Fibroblast of lung (primary cell): ENCODE data around the gene MAPK13. TPM values are rescaled to one million over a fixed set of nuclear protein-coding genes. Genes with fewer than 3 reads are reported as not detected.

Experiments
- DNase-seq, 2 donors: peaks; one replicate each; pipeline versions ENCODE4 v3.0.0 to v3.0.0-alpha.2; 2010; ENCODE audit warnings: low read depth in 2 of 2
- H2AFZ ChIP-seq: 2 replicates; pipeline ENCODE4 v1.5.1; 2012; ENCODE audit warnings: low read length, control low read depth, inconsistent platforms
- H3K27ac ChIP-seq: 2 replicates; pipeline ENCODE4 v1.5.1; 2011; ENCODE audit warnings: low read length, control low read depth; ENCODE audit not compliant: insufficient read depth
- H3K27me3 ChIP-seq: 2 replicates; pipeline ENCODE4 v1.5.1; 2011; ENCODE audit warnings: mild to moderate bottlenecking, low read length; ENCODE audit not compliant: control insufficient read depth, insufficient read depth
- H3K36me3 ChIP-seq: 2 replicates; pipeline ENCODE4 v1.5.1; 2011; ENCODE audit warnings: low read length; ENCODE audit not compliant: control insufficient read depth, insufficient read depth
- H3K4me1 ChIP-seq: 2 replicates; pipeline ENCODE4 v1.5.1; 2011; ENCODE audit warnings: low read length; ENCODE audit not compliant: control insufficient read depth, insufficient read depth; ENCODE audit errors: extremely low read depth
- H3K4me2 ChIP-seq: 2 replicates; pipeline ENCODE4 v1.5.1; 2011; ENCODE audit warnings: low read length, control low read depth; ENCODE audit not compliant: insufficient read depth; ENCODE audit errors: extremely low read depth
- H3K4me3 ChIP-seq, 4 experiments: fragments of 200-600 bp in 1 of 4; sonication (generic) in 1 of 4; replicated peaks in 1 of 4; 2 replicates each; pipeline ENCODE4 v1.5.1; 2011 to 2016; ENCODE audit warnings: low read length in 4 of 4, low read depth in 3 of 4, mild to moderate bottlenecking in 3 of 4, control low read depth in 2 of 4, inconsistent platforms in 1 of 4, mixed read lengths in 1 of 4; ENCODE audit not compliant: insufficient read depth in 1 of 4; ENCODE audit errors: control extremely low read depth in 1 of 4
- H3K79me2 ChIP-seq: 2 replicates; pipeline ENCODE4 v1.5.1; 2012; ENCODE audit warnings: mild to moderate bottlenecking, low read length, inconsistent platforms; ENCODE audit not compliant: control insufficient read depth, insufficient read depth
- H3K9ac ChIP-seq: 2 replicates; pipeline ENCODE4 v1.5.1; 2011; ENCODE audit warnings: mild to moderate bottlenecking, low read length, control low read depth; ENCODE audit not compliant: insufficient read depth
- H3K9me3 ChIP-seq: 2 replicates; pipeline ENCODE4 v1.5.1; 2012; ENCODE audit warnings: low read depth, low read length; ENCODE audit not compliant: control insufficient read depth, insufficient read depth
- H4K20me1 ChIP-seq: 2 replicates; pipeline ENCODE4 v1.5.1; 2011; ENCODE audit warnings: low read length; ENCODE audit not compliant: control insufficient read depth, insufficient read depth; ENCODE audit errors: extremely low read depth
- EZH2 ChIP-seq: IDR thresholded peaks from 2 replicates; pipeline ENCODE4 v1.5.1; 2012; ENCODE audit warnings: low read length, control low read depth, mild to moderate bottlenecking; ENCODE audit errors: missing control alignments
- polyA plus RNA-seq, 2 donors: library from polyadenylated mRNA; depleted of rRNA in 1 of 2; stranded (reverse) in 1 of 2; unstranded in 1 of 2; fragments of >200 nt; gene quantifications; 2 replicates each; pipeline ENCODE4 v1.2.1, GENCODE V29; 2011 to 2012; ENCODE audit warnings: missing spikeins in 1 of 2
- total RNA-seq: library from RNA; depleted of rRNA; stranded (reverse); fragments of >200 nt; gene quantifications from 2 replicates; pipeline ENCODE4 v1.2.1, GENCODE V29; 2014
- TF ChIP-seq, protein P1 (sequence below), 2 donors: IDR thresholded peaks in 1 of 2; conservative IDR thresholded peaks in 1 of 2; 1 replicate in 1 of 2; 2 replicates in 1 of 2; pipeline ENCODE4 v1.5.1; 2011 to 2012; ENCODE audit warnings: low read length in 2 of 2, control low read depth in 1 of 2, inconsistent platforms in 1 of 2, low read depth in 1 of 2, mild to moderate bottlenecking in 1 of 2

MAPK13 gene
- total and polyA plus RNA-seq, 2 donors (not counting 1 experiment from before 2014, with no cell fraction given), result 3.0 to 7.6 TPM

- Histone ChIP-seq H3K4me3 (peak overlapping the region in 1 of 4 experiments; percentile 5), H3K9ac (no peak overlapping the region), H3K27me3 (no peaks in the 10 kb centered on the region), H3K27ac (peak overlapping the region; percentile 49), H3K4me1 (peaks cover 29% of the 10 kb centered on the region), H4K20me1 (no peaks in the 10 kb centered on the region), H2AFZ (peak overlapping the region; percentile 25), H3K79me2 (no peaks in the 10 kb centered on the region), H3K36me3 (no peaks in the 10 kb centered on the region), H3K9me3 (no peaks in the 10 kb centered on the region), H3K4me2 (peak overlapping the region; percentile 66)
- TF ChIP-seq EZH2, result no peak
- TF ChIP-seq, protein P1, sequence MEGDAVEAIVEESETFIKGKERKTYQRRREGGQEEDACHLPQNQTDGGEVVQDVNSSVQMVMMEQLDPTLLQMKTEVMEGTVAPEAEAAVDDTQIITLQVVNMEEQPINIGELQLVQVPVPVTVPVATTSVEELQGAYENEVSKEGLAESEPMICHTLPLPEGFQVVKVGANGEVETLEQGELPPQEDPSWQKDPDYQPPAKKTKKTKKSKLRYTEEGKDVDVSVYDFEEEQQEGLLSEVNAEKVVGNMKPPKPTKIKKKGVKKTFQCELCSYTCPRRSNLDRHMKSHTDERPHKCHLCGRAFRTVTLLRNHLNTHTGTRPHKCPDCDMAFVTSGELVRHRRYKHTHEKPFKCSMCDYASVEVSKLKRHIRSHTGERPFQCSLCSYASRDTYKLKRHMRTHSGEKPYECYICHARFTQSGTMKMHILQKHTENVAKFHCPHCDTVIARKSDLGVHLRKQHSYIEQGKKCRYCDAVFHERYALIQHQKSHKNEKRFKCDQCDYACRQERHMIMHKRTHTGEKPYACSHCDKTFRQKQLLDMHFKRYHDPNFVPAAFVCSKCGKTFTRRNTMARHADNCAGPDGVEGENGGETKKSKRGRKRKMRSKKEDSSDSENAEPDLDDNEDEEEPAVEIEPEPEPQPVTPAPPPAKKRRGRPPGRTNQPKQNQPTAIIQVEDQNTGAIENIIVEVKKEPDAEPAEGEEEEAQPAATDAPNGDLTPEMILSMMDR (conservative IDR thresholded peaks at IDR 0.05 in 1 of 2, IDR thresholded peaks at IDR 0.05 in 1 of 2; ENCODE audit: low read depth in 1 of 2, low read length in 2 of 2), result no peak
- peak; percentile 48 to 86 for DNase-seq
Observed at GRCh38 chr6:36131511-36132245, 1.4 kb downstream of the MAPK13 start.

GRCh38 chr6:36132246-36132895 is 2.1 kb downstream of the MAPK13 start:
- H3K4me1 ChIP-seq, result peaks cover 22% of the 10 kb centered on the region
- no peak for DNase-seq
- no peak overlapping the region for H2AFZ ChIP-seq
- no peaks in the 10 kb centered on the region for H3K79me2 ChIP-seq
- no peaks in the 10 kb centered on the region for H3K36me3 ChIP-seq
- TF ChIP-seq EZH2, result no peak
- TF ChIP-seq, protein P1 (conservative IDR thresholded peaks at IDR 0.05 in 1 of 2, IDR thresholded peaks at IDR 0.05 in 1 of 2; ENCODE audit: low read depth in 1 of 2, low read length in 2 of 2), result no peak
- no peak overlapping the region for H3K9ac ChIP-seq
- no peaks in the 10 kb centered on the region for H3K27me3 ChIP-seq
- H3K9me3 ChIP-seq, result no peaks in the 10 kb centered on the region
- no peaks in the 10 kb centered on the region for H4K20me1 ChIP-seq
- no peak overlapping the region for H3K4me3 ChIP-seq
- H3K4me2 ChIP-seq, result no peak overlapping the region
- H3K27ac ChIP-seq, result no peak overlapping the region

GRCh38 chr6:36133148-36133547 is 2.8 kb downstream of the MAPK13 start:
- H3K27ac ChIP-seq, result no peak overlapping the region
- peaks cover 15% of the 10 kb centered on the region for H3K4me1 ChIP-seq
- no peaks in the 10 kb centered on the region for H3K9me3 ChIP-seq
- no peaks in the 10 kb centered on the region for H3K36me3 ChIP-seq
- no peak overlapping the region for H3K9ac ChIP-seq
- H2AFZ ChIP-seq, result no peak overlapping the region
- no peaks in the 10 kb centered on the region for H3K79me2 ChIP-seq
- H4K20me1 ChIP-seq, result no peaks in the 10 kb centered on the region
- no peaks in the 10 kb centered on the region for H3K27me3 ChIP-seq
- TF ChIP-seq EZH2, result no peak
- TF ChIP-seq, protein P1 (conservative IDR thresholded peaks at IDR 0.05 in 1 of 2, IDR thresholded peaks at IDR 0.05 in 1 of 2; ENCODE audit: low read depth in 1 of 2, low read length in 2 of 2), result no peak
- H3K4me2 ChIP-seq, result no peak overlapping the region
- DNase-seq, result no peak
- no peak overlapping the region for H3K4me3 ChIP-seq
